A673 (cell line): ENCODE data around the gene CSPG5. TPM values are rescaled to one million over a fixed set of nuclear protein-coding genes. Genes with fewer than 3 reads are reported as not detected.

ENCODE experiments used
- BruUV-seq: library from RNA; stranded (reverse); fragments of 400-500 nt; replicated peaks from 2 replicates; lab custom pipeline; 2021; lab: Mats Ljungman, UMichigan
- CTCF ChIA-PET: fragments of 300-600 bp; sonication (Branson Sonifier 250); formaldehyde crosslinking; loops from one replicate; lab custom pipeline; 2022; ENCODE audit warnings: antibody characterized with exemption; lab: Charles Lee
- POLR2A ChIA-PET: fragments of 300-600 bp; sonication (Branson Sonifier 250); formaldehyde crosslinking; loops from one replicate; lab custom pipeline; 2022; ENCODE audit warnings: antibody characterized with exemption; ENCODE audit not compliant: low non-redundant PET; lab: Charles Lee
- DNase-seq: peaks from one replicate; pipeline ENCODE4 v3.0.0-alpha.2; 2015; ENCODE audit warnings: low spot score
- H3K27ac ChIP-seq: fragments of 200-600 bp; sonication (generic); 2 replicates; pipeline ENCODE4 v1.5.1; 2016; ENCODE audit warnings: mixed run types, low read depth, mild to moderate bottlenecking, mixed read lengths, antibody characterized with exemption, low read length; ENCODE audit not compliant: poor library complexity, severe bottlenecking
- H3K27me3 ChIP-seq: fragments of 200-600 bp; sonication (generic); replicated peaks from 2 replicates; pipeline ENCODE4 v1.6.1; 2017; ENCODE audit warnings: mixed run types, low read depth, mild to moderate bottlenecking, mixed read lengths, antibody characterized with exemption, low read length; ENCODE audit not compliant: insufficient read depth, poor library complexity
- H3K36me3 ChIP-seq: fragments of 200-600 bp; sonication (generic); 2 replicates; pipeline ENCODE4 v1.6.1; 2016; ENCODE audit warnings: mixed run types, mild to moderate bottlenecking, mixed read lengths, antibody characterized with exemption, low read length; ENCODE audit not compliant: insufficient read depth, poor library complexity, severe bottlenecking
- H3K4me1 ChIP-seq: fragments of 200-600 bp; sonication (generic); 2 replicates; pipeline ENCODE4 v1.6.1; 2017; ENCODE audit warnings: mixed run types, mild to moderate bottlenecking, mixed read lengths, antibody characterized with exemption, low read length; ENCODE audit not compliant: insufficient read depth, poor library complexity, severe bottlenecking
- H3K4me3 ChIP-seq: fragments of 200-600 bp; sonication (generic); 2 replicates; pipeline ENCODE4 v1.5.1; 2016; ENCODE audit warnings: low read depth, mixed run types, mild to moderate bottlenecking, mixed read lengths, low read length; ENCODE audit not compliant: poor library complexity, severe bottlenecking
- H3K9me3 ChIP-seq: fragments of 200-600 bp; sonication (generic); 2 replicates; pipeline ENCODE4 v1.6.1; 2016; ENCODE audit warnings: mixed run types, low read depth, mild to moderate bottlenecking, mixed read lengths, antibody characterized with exemption, low read length; ENCODE audit not compliant: poor library complexity, severe bottlenecking
- CTCF ChIP-seq: fragments of 300-800, 200-600 bp; sonication (generic); conservative IDR thresholded peaks from 2 replicates; pipeline ENCODE4 v1.5.1; 2017; ENCODE audit warnings: low read depth, mild to moderate bottlenecking, antibody characterized with exemption, low read length, moderate library complexity, mixed read lengths
- EZH2 ChIP-seq: fragments of 200-600 bp; sonication (generic); IDR thresholded peaks from 2 replicates; pipeline ENCODE4 v1.6.1; 2017; ENCODE audit warnings: borderline replicate concordance, low read depth, mild to moderate bottlenecking, mixed read lengths, antibody characterized with exemption, low read length; ENCODE audit not compliant: poor library complexity, severe bottlenecking
- intact Hi-C: fragments of 100-400 bp; cut with micrococcal nuclease; formaldehyde crosslinking; loops from one replicate; pipeline ENCODE4 v1.10.0; 2022; ENCODE audit not compliant: unreplicated experiment
- total RNA-seq: library from RNA; stranded (reverse); gene quantifications from 2 replicates; pipeline ENCODE4 v1.2.3, GENCODE V29; 2021

Gene CSPG5
- total RNA-seq, 1 experiment from 2014 or later: 21.7 TPM

- ChIA-PET POLR2A (no interaction called here), CTCF (no interaction called here)
- Histone ChIP-seq H3K9me3 (no peaks in the 10 kb centered on the region), H3K4me3 (no peak overlapping the region), H3K4me1 (no peaks in the 10 kb centered on the region), H3K27me3 (no peaks in the 10 kb centered on the region), H3K36me3 (no peaks in the 10 kb centered on the region), H3K27ac (no peak overlapping the region)
- no peak for DNase-seq
- intact Hi-C loops: no loop called here
- TF ChIP-seq CTCF: no peak
- TF ChIP-seq EZH2: no peak
- BruUV-seq: no TSS peak
Measured at GRCh38 chr3:47554335-47554734, 24.3 kb downstream of the CSPG5 start.

GRCh38 chr3:47553407-47553806, 25.3 kb downstream of the CSPG5 start:
- intact Hi-C loops: no loop called here
- no peaks in the 10 kb centered on the region for H3K36me3 ChIP-seq
- no peaks in the 10 kb centered on the region for H3K27me3 ChIP-seq
- no peaks in the 10 kb centered on the region for H3K9me3 ChIP-seq
- no peak for DNase-seq
- H3K4me1 ChIP-seq: no peaks in the 10 kb centered on the region
- H3K27ac ChIP-seq: no peak overlapping the region
- no peak overlapping the region for H3K4me3 ChIP-seq
- no peak for TF ChIP-seq EZH2
- TF ChIP-seq CTCF: no peak
- ChIA-PET CTCF (no interaction called here), POLR2A (no interaction called here)
- BruUV-seq: no TSS peak

GRCh38 chr3:47542471-47543173, 36.0 kb downstream of the CSPG5 start:
- TF ChIP-seq CTCF (no peak), EZH2 (no peak)
- Histone ChIP-seq H3K27ac (no peak overlapping the region), H3K4me3 (no peak overlapping the region), H3K4me1 (no peaks in the 10 kb centered on the region), H3K27me3 (no peaks in the 10 kb centered on the region), H3K9me3 (no peaks in the 10 kb centered on the region), H3K36me3 (no peaks in the 10 kb centered on the region)
- ChIA-PET POLR2A (interaction anchor here (0.6 kb wide), 1 partner anchor 43 kb away, joined by 3 read pairs; no protein-coding TSS in a partner anchor), CTCF (no interaction called here)
- peak; percentile 13 for DNase-seq
- intact Hi-C loops: no loop called here
- no TSS peak for BruUV-seq
